Liver (tissue), 9 donors: ENCODE results near the gene CPNE1. TPM values are rescaled to one million over a fixed set of nuclear protein-coding genes. Genes with fewer than 3 reads are reported as not detected.

Experiments used
- DNase-seq: peaks from one replicate; pipeline ENCODE4 v3.0.0-alpha.2; 2017; ENCODE audit warnings: low spot score
- H3K27ac ChIP-seq, 2 donors: one replicate each; pipeline ENCODE4 v1.7.0; 2013; ENCODE audit warnings: inconsistent platforms in 2 of 2, low read length in 2 of 2, control low read depth in 1 of 2, low read depth in 1 of 2, mild to moderate bottlenecking in 1 of 2
- H3K27me3 ChIP-seq, 4 donors: one replicate each; pipeline versions ENCODE4 v1.6.1 to v1.7.0; 2013; ENCODE audit warnings: low read length in 3 of 4, inconsistent platforms in 1 of 4, mild to moderate bottlenecking in 1 of 4, moderate library complexity in 1 of 4; ENCODE audit not compliant: control insufficient read depth in 4 of 4, insufficient read depth in 4 of 4
- H3K36me3 ChIP-seq, 4 donors: one replicate each; pipeline versions ENCODE4 v1.6.1 to v1.7.0; 2013; ENCODE audit warnings: low read length in 3 of 4, mild to moderate bottlenecking in 3 of 4, low read depth in 1 of 4, moderate library complexity in 1 of 4; ENCODE audit not compliant: control insufficient read depth in 4 of 4, insufficient read depth in 3 of 4
- H3K4me1 ChIP-seq, 4 donors: one replicate each; pipeline versions ENCODE4 v1.6.1 to v1.7.0; 2013; ENCODE audit warnings: low read length in 3 of 4, mild to moderate bottlenecking in 3 of 4, moderate library complexity in 1 of 4; ENCODE audit not compliant: control insufficient read depth in 4 of 4, insufficient read depth in 4 of 4
- H3K4me3 ChIP-seq, 3 donors: one replicate each; pipeline versions ENCODE4 v1.6.1 to v1.7.0; 2013; ENCODE audit warnings: low read length in 3 of 3, control low read depth in 1 of 3, low read depth in 1 of 3, mild to moderate bottlenecking in 1 of 3
- H3K9ac ChIP-seq, 2 donors: one replicate each; pipeline ENCODE4 v1.7.0; 2013; ENCODE audit warnings: low read length in 2 of 2, mild to moderate bottlenecking in 2 of 2, moderate library complexity in 2 of 2, control low read depth in 1 of 2, low read depth in 1 of 2
- H3K9me3 ChIP-seq, 4 donors: one replicate each; pipeline versions ENCODE4 v1.6.1 to v1.7.0; 2013; ENCODE audit warnings: low read length in 3 of 4; ENCODE audit not compliant: control insufficient read depth in 4 of 4
- ATF3 ChIP-seq: IDR thresholded peaks from 2 replicates; pipeline ENCODE4 v1.6.1; 2016; ENCODE audit warnings: antibody characterized with exemption
- CTCF ChIP-seq: fragments of 150-350 bp; IDR thresholded peaks from 2 replicates; pipeline ENCODE4 v1.5.1; 2017; ENCODE audit warnings: improper control_type of control experiment, low read depth, low read length; ENCODE audit not compliant: missing input control
- EGR1 ChIP-seq, 2 donors: IDR thresholded peaks; 2 replicates each; pipeline ENCODE4 v1.6.1; 2016 to 2018; ENCODE audit warnings: antibody characterized with exemption in 2 of 2, low read depth in 2 of 2
- FOXA1 ChIP-seq: IDR thresholded peaks from 2 replicates; pipeline ENCODE4 v1.6.1; 2016; ENCODE audit warnings: antibody characterized with exemption
- FOXA2 ChIP-seq: IDR thresholded peaks from 2 replicates; pipeline ENCODE4 v1.6.1; 2016; ENCODE audit warnings: antibody characterized with exemption
- GABPA ChIP-seq, 2 donors: IDR thresholded peaks in 1 of 2; conservative IDR thresholded peaks in 1 of 2; 2 replicates each; pipeline ENCODE4 v1.6.1; 2016; ENCODE audit warnings: antibody characterized with exemption in 2 of 2, mild to moderate bottlenecking in 1 of 2, moderate library complexity in 1 of 2
- HNF4A ChIP-seq, 2 donors: conservative IDR thresholded peaks; 2 replicates each; pipeline ENCODE4 v1.6.1; 2016; ENCODE audit warnings: antibody characterized with exemption in 2 of 2, mild to moderate bottlenecking in 2 of 2
- HNF4G ChIP-seq: IDR thresholded peaks from 2 replicates; pipeline ENCODE4 v1.6.1; 2016; ENCODE audit warnings: antibody characterized with exemption
- JUND ChIP-seq, 2 donors: IDR thresholded peaks; 2 replicates each; pipeline ENCODE4 v1.6.1; 2016; ENCODE audit warnings: antibody characterized with exemption in 2 of 2
- MAX ChIP-seq: IDR thresholded peaks from 2 replicates; pipeline ENCODE4 v1.6.1; 2016; ENCODE audit warnings: antibody characterized with exemption
- NR2F2 ChIP-seq: IDR thresholded peaks from 2 replicates; pipeline ENCODE4 v1.6.1; 2016; ENCODE audit warnings: antibody characterized with exemption
- RAD21 ChIP-seq, 2 donors: IDR thresholded peaks; 2 replicates each; pipeline ENCODE4 v1.6.1; 2016; ENCODE audit warnings: antibody characterized with exemption in 2 of 2, mild to moderate bottlenecking in 2 of 2
- RXRA ChIP-seq, 2 donors: IDR thresholded peaks; 2 replicates each; pipeline ENCODE4 v1.6.1; 2017 to 2018; ENCODE audit warnings: antibody characterized with exemption in 2 of 2, mild to moderate bottlenecking in 1 of 2
- SP1 ChIP-seq: IDR thresholded peaks from 2 replicates; pipeline ENCODE4 v1.6.1; 2018; ENCODE audit warnings: antibody characterized with exemption, mild to moderate bottlenecking
- TAF1 ChIP-seq: conservative IDR thresholded peaks from 2 replicates; pipeline ENCODE4 v1.6.1; 2016; ENCODE audit warnings: antibody characterized with exemption, mild to moderate bottlenecking
- YY1 ChIP-seq: IDR thresholded peaks from 2 replicates; pipeline ENCODE4 v1.6.1; 2016; ENCODE audit warnings: antibody characterized with exemption, mild to moderate bottlenecking
- ZBTB33 ChIP-seq: IDR thresholded peaks from 2 replicates; pipeline ENCODE4 v1.6.1; 2016; ENCODE audit warnings: antibody characterized with exemption
- WGBS: extraction: QIAGEN DNeasy Blood & Tissue Kit; methylation state at CpG from one replicate; pipeline ENCODE4 v1.1.7; 2013; 5-methylcytosine and 5-hydroxymethylcytosine counted together
- polyA plus RNA-seq, 2 donors: library from polyadenylated mRNA; stranded (reverse) in 1 of 2; unstranded in 1 of 2; fragments of 200-250 nt in 1 of 2; fragments of >200 nt in 1 of 2; fragmentation: Nextera tagmentation in 1 of 2; extraction: Ambion mirVana in 1 of 2; gene quantifications; one replicate each; pipeline versions ENCODE4 v1.2.1 to v1.2.3, GENCODE V29; 2013 to 2015
- total RNA-seq, 2 donors: library from RNA; depleted of rRNA; stranded (reverse); fragments of >200 nt; gene quantifications; one replicate each; pipeline ENCODE4 v1.2.3, GENCODE V29; 2014
- TF ChIP-seq, protein P1 (sequence below): IDR thresholded peaks from 2 replicates; pipeline ENCODE4 v1.6.1; 2016; ENCODE audit warnings: antibody characterized with exemption, mild to moderate bottlenecking
- donor health status: healthy.
- donor health status: healthy.
- donor health status: healthy.
- donor health status: healthy.
- donor health status: healthy.

Gene CPNE1
- total and polyA plus RNA-seq, 4 donors = 25.5 to 55.4 (median 50.5) TPM

DNA sequence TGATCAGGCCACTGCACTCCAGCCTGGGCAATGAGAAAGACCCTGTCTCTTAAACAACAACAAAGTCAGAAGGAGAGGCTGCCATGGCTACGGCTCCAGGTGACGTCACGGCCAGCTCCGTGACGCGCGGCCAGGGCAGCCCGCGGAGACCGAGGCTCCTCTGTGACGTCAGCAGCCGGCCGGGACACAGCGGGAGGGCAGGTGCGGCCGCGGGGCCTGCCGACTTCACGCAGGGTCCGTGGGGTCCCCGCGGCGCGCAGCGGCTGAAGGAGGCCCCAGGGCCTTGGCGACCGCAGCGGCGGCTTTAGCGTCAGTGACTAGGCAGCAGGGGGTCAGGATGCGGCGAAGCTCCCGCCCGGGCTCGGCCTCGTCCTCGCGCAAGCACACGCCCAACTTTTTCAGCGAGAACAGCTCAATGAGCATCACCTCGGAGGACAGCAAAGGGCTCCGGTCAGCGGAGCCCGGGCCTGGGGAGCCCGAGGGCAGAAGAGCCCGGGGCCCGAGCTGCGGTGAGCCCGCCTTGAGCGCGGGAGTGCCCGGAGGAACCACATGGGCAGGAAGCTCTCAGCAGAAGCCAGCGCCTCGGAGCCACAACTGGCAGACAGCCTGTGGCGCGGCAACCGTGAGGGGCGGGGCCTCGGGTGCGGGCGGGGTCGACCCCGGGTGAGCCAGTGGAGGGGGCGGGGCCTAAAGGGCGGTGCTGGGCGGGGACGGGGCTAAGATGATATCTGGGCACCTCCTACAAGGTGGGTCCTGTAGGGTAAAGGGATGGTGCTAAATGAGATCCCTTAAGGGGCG lies 48.8 kb downstream of the CPNE1 start, which contains the start of gene SPAG4:
TSS of gene SPAG4 (plus strand) at position 163 of the 798 bp plus-strand sequence. CDS start at position 338, 175 bp downstream.
- Histone ChIP-seq H3K9me3 (no peaks in the 10 kb centered on the region), H3K27ac (peak within 1 kb of the TSS; percentile 85 to 86), H3K36me3 (no peaks in the 10 kb centered on the region), H3K4me1 (peaks cover 15 to 37% (median 25%) of the 10 kb centered on the region in 4 donors), H3K4me3 (peak within 1 kb of the TSS; percentile 51 to 72 (median 58)), H3K9ac (peak within 1 kb of the TSS in 1 of 2 donors; percentile 84), H3K27me3 (no peaks in the 10 kb centered on the region)
- DNase-seq = peak; percentile 100
- under 1% methylated on average over 68 of the region's 68 CpGs for WGBS
- no peak for TF ChIP-seq EGR1 (IDR thresholded peaks at IDR 0.05; ENCODE audit: low read depth in 2 of 2)
- TF ChIP-seq RXRA (IDR thresholded peaks at IDR 0.05) = no peak
- TF ChIP-seq MAX = peak; percentile 37
- peak; percentile 4 for TF ChIP-seq CTCF
- peak in 1 of 2 donors; percentile 17 for TF ChIP-seq RAD21 (IDR thresholded peaks at IDR 0.05)
- TF ChIP-seq ZBTB33 = peak; percentile 31
- TF ChIP-seq TAF1 = peak; percentile 73
- TF ChIP-seq HNF4A (conservative IDR thresholded peaks at IDR 0.05) = no peak
- peak in 1 of 2 donors; percentile 59 for TF ChIP-seq GABPA (IDR thresholded peaks at IDR 0.05 in 1 of 2, conservative IDR thresholded peaks at IDR 0.05 in 1 of 2)
- TF ChIP-seq NR2F2 = no peak
- TF ChIP-seq SP1 = peak; percentile 92
- no peak for TF ChIP-seq YY1
- no peak for TF ChIP-seq FOXA1
- TF ChIP-seq, protein P1, sequence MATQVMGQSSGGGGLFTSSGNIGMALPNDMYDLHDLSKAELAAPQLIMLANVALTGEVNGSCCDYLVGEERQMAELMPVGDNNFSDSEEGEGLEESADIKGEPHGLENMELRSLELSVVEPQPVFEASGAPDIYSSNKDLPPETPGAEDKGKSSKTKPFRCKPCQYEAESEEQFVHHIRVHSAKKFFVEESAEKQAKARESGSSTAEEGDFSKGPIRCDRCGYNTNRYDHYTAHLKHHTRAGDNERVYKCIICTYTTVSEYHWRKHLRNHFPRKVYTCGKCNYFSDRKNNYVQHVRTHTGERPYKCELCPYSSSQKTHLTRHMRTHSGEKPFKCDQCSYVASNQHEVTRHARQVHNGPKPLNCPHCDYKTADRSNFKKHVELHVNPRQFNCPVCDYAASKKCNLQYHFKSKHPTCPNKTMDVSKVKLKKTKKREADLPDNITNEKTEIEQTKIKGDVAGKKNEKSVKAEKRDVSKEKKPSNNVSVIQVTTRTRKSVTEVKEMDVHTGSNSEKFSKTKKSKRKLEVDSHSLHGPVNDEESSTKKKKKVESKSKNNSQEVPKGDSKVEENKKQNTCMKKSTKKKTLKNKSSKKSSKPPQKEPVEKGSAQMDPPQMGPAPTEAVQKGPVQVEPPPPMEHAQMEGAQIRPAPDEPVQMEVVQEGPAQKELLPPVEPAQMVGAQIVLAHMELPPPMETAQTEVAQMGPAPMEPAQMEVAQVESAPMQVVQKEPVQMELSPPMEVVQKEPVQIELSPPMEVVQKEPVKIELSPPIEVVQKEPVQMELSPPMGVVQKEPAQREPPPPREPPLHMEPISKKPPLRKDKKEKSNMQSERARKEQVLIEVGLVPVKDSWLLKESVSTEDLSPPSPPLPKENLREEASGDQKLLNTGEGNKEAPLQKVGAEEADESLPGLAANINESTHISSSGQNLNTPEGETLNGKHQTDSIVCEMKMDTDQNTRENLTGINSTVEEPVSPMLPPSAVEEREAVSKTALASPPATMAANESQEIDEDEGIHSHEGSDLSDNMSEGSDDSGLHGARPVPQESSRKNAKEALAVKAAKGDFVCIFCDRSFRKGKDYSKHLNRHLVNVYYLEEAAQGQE = peak; percentile 62
- TF ChIP-seq HNF4G = no peak
- TF ChIP-seq FOXA2 = no peak
- peak; percentile 32 to 36 for TF ChIP-seq JUND (IDR thresholded peaks at IDR 0.05)
- no peak for TF ChIP-seq ATF3
